Upper lobe of left lung (tissue), 4 donors: ENCODE results near the gene GAS2L1.

Source experiments
- CTCF ChIP-seq, 6 experiments: fragments of 450-650 bp in 4 of 6; fragments of 200-600 bp in 2 of 6; sonication (generic) in 2 of 6; IDR thresholded peaks; one replicate each; pipeline ENCODE4 v1.5.1; 2016 to 2019; ENCODE audit warnings: antibody characterized with exemption in 6 of 6
- POLR2A ChIP-seq, 4 donors: fragments of 450-650 bp; IDR thresholded peaks; one replicate each; pipeline ENCODE4 v1.5.1; 2016 to 2017; ENCODE audit warnings: antibody characterized with exemption in 4 of 4, mild to moderate bottlenecking in 2 of 4
- POLR2AphosphoS5 ChIP-seq, 2 donors: sonication (generic); formaldehyde crosslinking; IDR thresholded peaks; one replicate each; pipeline ENCODE4 v1.5.1; 2017; ENCODE audit warnings: antibody characterized with exemption in 2 of 2

- no peak for TF ChIP-seq CTCF (IDR thresholded peaks at IDR 0.05)
- TF ChIP-seq POLR2AphosphoS5 (IDR thresholded peaks at IDR 0.05), result no peak
- TF ChIP-seq POLR2A (IDR thresholded peaks at IDR 0.05), result no peak
These were observed 12.6 kb downstream of the GAS2L1 start for GRCh38 chr22:29319072-29319471.
